WERI-Rb-1 (cell line): Measurements from ENCODE around the gene PNMA1.

Experiments
- DNase-seq: peaks from one replicate; pipeline ENCODE4 v3.0.0-alpha.2; 2020
- H3K27ac ChIP-seq: fragments of 250-450 bp; sonication (Bioruptor Pico); 2 replicates; pipeline ENCODE4 v1.5.1; 2020; ENCODE audit warnings: mild to moderate bottlenecking, moderate library complexity
- H3K27me3 ChIP-seq: fragments of 250-450 bp; sonication (Bioruptor Pico); 2 replicates; pipeline ENCODE4 v1.5.1; 2021; ENCODE audit warnings: mild to moderate bottlenecking, low read depth, moderate library complexity; ENCODE audit not compliant: insufficient read depth, severe bottlenecking
- H3K36me3 ChIP-seq: fragments of 250-450 bp; sonication (Bioruptor Pico); 2 replicates; pipeline ENCODE4 v1.5.1; 2020; ENCODE audit warnings: mild to moderate bottlenecking, moderate library complexity
- H3K4me3 ChIP-seq: 2 replicates; pipeline ENCODE4 v1.5.1; 2011; ENCODE audit warnings: low read depth, mild to moderate bottlenecking, control low read depth, low read length
- H3K9me3 ChIP-seq: fragments of 250-450 bp; sonication (Bioruptor Pico); 2 replicates; pipeline ENCODE4 v1.5.1; 2021; ENCODE audit warnings: mild to moderate bottlenecking, moderate library complexity; ENCODE audit not compliant: severe bottlenecking
- CTCF ChIP-seq: IDR thresholded peaks from 2 replicates; pipeline ENCODE4 v1.5.1; 2011; ENCODE audit warnings: low read depth, mild to moderate bottlenecking, control low read depth, inconsistent platforms, low read length

PNMA1 gene

GRCh38 chr14:73740618-73741326, 26.6 kb upstream of the PNMA1 start:
- Histone ChIP-seq H3K27me3 (no peaks in the 10 kb centered on the region), H3K9me3 (no peaks in the 10 kb centered on the region), H3K36me3 (peaks cover 17% of the 10 kb centered on the region), H3K27ac (no peak overlapping the region), H3K4me3 (no peak overlapping the region)
- DNase-seq, result no peak
- no peak for TF ChIP-seq CTCF

- Histone ChIP-seq H3K27me3 (no peaks in the 10 kb centered on the region), H3K27ac (no peak overlapping the region), H3K9me3 (no peaks in the 10 kb centered on the region), H3K36me3 (peaks cover 22% of the 10 kb centered on the region), H3K4me3 (no peak overlapping the region)
- no peak for TF ChIP-seq CTCF
- no peak for DNase-seq
Observed at GRCh38 chr14:73739899-73740617, 25.9 kb upstream of the PNMA1 start.

GRCh38 chr14:73739174-73739898, 25.2 kb upstream of the PNMA1 start:
- no peak overlapping the region for H3K4me3 ChIP-seq
- no peak overlapping the region for H3K27ac ChIP-seq
- TF ChIP-seq CTCF, result no peak
- peaks cover 28% of the 10 kb centered on the region for H3K36me3 ChIP-seq
- H3K27me3 ChIP-seq, result no peaks in the 10 kb centered on the region
- no peaks in the 10 kb centered on the region for H3K9me3 ChIP-seq
- DNase-seq, result no peak

- Histone ChIP-seq H3K4me3 (no peak overlapping the region), H3K27ac (no peak overlapping the region), H3K9me3 (no peaks in the 10 kb centered on the region), H3K27me3 (no peaks in the 10 kb centered on the region), H3K36me3 (peaks cover 32% of the 10 kb centered on the region)
- no peak for DNase-seq
- no peak for TF ChIP-seq CTCF
Observed at GRCh38 chr14:73738518-73739173, 24.5 kb upstream of the PNMA1 start.

GRCh38 chr14:73736842-73737241, 22.7 kb upstream of the PNMA1 start:
- Histone ChIP-seq H3K9me3 (no peaks in the 10 kb centered on the region), H3K27ac (no peak overlapping the region), H3K36me3 (peaks cover 38% of the 10 kb centered on the region), H3K27me3 (no peaks in the 10 kb centered on the region), H3K4me3 (no peak overlapping the region)
- no peak for TF ChIP-seq CTCF
- no peak for DNase-seq
